ENCODE measurements around the gene NSUN6.
"Not testable (repeated sequence)": the region's sequence is repeated elsewhere in the genome, so short reads cannot be mapped to it uniquely, and the experiment has no call there.

The NSUN6 gene

GRCh38 chr10:18659125-18659818 is 7.9 kb upstream of the NSUN6 start, which contains the start of gene ARL5B:
Gene ARL5B (plus strand): TSS chr10:18659431. CDS start chr10:18659638, 207 bp downstream.
- FAIRE-seq = peak; percentile 89

DNA sequence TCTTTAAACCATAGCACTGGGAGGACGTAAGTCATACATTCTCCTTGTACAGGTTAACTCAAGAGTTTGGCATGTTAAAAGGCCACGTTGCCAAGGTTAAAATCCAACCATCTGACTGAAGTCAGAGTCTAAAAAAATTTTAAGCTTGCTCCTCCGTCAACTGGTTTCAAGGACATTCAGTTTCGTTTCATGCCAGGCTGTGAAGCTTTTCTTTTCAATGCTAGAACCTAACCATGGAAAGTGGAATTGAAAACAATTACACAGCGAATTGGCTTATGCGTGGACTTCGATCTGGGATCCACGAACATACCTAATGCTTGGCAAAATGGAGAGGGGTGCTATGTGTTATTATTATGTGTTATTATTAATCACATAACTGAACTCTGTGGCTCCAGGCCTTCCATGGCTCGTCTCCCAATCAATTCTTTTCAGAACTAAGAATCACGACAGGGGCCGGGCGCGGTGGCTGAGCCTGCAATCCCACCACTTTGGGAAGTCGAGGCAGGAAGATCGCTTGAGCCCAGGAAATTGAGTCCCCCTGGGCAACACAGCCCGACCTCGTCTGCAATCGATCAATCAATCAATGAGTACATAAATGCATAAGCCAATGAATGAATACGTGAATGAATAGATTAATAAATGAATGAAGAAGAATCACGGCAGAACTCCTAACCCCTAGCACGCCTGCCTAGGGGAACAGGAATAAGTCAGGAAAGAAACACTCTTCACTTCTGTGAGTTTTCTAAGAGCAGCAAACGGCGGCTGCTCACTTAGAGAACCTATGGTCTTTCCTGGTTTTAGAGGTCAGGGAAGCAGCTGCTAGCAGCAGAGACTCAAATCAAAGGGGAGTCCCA is 7.1 kb upstream of the NSUN6 start:
- no peak for FAIRE-seq

DNA sequence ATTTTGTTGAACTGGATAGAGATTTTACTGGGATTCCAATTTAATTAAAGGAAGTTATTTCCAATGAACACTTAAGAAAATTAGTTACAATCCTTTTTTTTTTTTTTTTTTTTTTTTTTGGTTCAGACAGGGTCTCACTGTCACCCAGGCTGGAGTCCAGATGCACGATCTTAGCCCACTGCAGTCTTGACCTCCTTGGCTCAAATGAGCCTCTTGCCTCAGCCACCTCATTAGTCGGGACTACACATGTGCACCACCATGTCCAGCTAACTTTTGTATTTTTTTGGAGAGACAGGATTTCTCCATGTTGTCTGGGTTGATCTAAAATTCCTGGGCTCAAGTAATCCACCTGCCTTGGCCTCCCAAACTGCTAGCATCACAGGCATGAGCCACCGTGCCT is 5.3 kb upstream of the NSUN6 start:
- FAIRE-seq = no peak

DNA sequence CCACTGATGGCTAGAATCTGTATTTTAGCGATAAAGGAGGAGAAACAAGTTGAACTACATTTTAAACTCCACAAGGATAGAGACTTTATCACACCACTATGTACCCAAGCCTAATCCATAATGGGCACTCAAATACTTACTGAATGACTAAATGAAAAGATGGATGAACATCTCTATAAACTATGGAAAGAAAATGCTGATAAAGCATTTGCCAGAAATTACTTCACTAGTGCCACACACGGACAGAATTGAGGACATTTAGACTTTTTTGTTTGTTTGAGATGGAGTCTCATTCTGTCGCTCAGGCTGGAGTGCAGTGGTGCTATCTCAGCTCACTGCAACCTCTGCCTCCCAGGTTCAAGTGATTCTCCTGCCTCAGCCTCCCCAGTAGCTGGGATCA is 1.7 kb upstream of the NSUN6 start:
- FAIRE-seq = no peak

DNA sequence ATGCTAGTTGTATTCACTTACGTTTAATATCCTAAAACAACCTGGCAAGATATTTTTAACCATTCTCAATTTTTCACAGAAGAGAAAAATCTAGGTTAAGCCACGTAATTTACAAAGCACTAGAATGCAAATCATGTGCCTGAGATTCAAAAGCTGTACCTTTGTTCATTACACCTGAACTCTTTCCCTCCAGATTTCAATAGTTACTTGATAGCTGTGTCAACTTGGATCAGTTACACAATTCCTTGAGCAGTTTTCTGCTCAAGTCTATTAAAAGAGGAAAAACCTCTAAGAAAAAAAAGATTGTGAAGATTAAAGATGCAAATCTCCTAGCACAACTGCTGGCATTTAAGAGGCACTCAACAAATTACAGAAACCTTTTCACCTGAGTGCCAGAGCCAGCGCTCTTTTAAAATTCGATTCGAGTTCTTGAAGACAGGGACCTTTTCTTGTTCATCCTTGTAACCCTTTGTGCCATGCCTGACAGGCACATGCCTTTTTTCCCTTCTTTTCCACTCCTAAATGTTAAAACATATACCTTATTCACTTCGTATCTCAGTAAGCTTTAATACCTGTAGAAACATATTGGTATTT is 886 bp downstream of the NSUN6 start:
- FAIRE-seq = no peak

DNA sequence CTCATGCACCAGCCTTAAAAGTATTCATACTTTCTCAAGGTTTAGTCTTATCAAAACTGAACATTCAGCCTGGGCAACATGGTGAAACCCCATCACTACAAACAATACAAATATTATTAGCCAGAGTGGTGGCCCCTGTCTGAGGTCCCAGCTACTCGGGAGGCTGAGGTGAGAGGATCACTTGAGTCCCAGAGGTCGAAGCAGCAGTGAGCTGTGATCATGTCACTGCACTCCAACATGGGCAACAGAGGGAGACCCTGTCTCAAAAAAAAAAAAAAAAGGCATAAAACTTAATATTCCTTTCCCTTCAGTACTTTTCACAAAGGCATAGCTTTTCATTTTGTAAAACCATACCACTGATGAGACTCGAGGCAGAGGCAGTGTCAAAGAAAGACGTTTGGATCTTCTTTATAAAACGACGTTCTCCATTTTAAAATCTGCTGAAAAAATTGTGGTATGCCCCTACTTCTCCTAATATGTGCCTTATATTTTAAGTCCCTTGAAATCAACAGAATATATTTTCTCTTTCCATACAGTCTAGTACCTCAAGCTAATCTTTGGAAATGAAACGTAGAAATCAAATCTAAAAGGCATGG is 1.9 kb downstream of the NSUN6 start:
- FAIRE-seq = no peak

DNA sequence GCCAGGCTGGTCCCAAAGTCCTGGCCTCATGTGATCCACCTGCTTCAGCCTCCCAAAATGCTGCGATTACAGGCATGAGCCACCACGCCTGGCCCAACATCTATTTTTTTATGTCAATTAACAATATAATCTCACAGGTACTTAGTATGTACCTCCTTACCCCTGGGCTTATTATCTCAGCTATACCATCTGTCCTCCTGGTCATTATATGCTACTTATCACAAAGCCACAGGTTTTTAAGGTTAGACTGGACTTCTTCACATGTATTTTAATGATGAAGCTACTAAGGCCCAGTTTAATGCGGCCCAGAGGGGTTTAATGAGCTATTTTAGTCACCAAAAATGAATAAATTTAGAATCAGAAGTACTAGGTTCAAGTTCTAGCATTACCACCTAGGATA is 3.4 kb downstream of the NSUN6 start:
- FAIRE-seq = no peak

DNA sequence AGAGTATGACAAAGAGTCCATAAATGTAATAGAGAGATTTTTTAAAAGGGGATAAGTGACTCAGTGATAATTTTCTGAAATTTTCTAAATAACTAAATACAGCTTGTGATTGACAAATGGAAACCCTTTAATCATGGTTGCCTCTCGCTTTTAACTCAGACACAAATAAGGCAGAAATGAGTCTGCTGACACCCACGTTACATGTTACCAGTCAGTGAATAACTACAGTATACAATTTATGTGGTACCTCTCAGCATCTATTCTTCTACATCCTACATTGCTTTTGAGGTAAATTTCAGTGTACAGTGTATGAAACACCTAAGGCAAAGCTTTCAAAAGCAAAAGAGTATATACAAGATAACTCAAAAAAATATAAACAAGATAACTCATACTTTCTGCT is 4.2 kb downstream of the NSUN6 start:
- no peak for FAIRE-seq

GRCh38 chr10:18639719-18640118 is 11.7 kb downstream of the NSUN6 start:
- FAIRE-seq = not testable (repeated sequence)

DNA sequence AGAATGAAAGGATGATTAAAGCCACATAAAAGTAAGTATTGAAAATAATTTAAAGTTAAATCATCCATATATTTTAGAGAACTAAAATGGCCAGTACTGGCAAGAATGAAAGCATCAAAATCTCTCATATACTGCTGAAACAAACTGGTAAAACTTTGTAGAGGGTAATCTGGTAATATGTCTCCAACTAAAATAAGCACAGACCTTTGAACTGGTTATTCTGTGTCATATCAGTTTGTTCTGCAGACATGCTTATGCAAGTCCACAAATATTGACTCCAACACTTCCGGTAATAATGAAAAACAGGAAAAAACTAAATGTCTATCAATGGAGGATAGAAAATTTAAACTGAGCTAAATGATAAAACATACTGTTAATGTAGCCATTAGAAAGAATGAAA is 14.0 kb downstream of the NSUN6 start:
- not testable (repeated sequence) for FAIRE-seq

- no peak for FAIRE-seq
Measured at GRCh38 chr10:18635995-18636394, 15.4 kb downstream of the NSUN6 start.

GRCh38 chr10:18632500-18632899 is 18.9 kb downstream of the NSUN6 start:
- not testable (repeated sequence) for FAIRE-seq

DNA sequence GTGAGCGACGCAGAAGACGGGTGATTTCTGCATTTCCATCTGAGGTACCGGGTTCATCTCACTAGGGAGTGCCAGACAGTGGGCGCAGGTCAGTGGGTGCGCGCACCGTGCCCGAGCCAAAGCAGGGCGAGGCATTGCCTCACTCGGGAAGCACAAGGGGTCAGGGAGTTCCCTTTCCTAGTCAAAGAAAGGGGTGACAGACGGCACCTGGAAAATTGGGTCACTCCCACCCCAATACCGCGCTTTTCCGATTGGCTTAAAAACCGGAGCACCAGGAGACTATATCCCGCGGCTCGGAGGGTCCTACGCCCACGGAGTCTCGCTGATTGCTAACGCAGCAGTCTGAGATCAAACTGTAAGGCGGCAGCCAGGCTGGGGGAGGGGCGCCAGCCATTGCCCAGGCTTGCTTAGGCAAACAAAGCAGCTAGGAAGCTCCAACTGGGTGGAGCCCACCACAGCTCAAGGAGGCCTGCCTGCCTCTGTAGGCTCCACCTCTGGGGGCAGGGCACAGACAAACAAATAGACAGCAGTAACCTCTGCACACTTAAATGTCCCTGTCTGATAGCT is 23.9 kb downstream of the NSUN6 start:
- FAIRE-seq = not testable (repeated sequence)

GRCh38 chr10:18625886-18626285 is 25.5 kb downstream of the NSUN6 start:
- no peak for FAIRE-seq

DNA sequence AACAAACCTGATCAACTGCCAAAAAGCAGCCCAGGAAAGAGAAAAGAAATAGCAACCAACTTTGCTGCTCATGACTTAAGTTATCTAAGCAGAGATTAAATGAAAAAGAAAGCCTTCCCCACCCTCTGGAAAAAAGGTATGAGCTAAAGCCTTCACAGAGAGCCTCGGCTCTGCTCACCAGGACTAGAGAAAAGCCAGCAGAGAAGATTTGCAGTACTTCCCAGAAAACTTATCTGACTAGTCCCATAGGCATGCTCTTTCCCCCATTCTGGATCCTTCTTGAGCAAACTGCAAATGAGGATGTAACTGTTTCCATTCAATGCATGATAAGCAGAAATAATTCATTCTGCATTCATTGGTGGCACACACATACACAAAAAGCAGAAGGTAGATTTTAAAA is 27.7 kb downstream of the NSUN6 start:
- FAIRE-seq = not testable (repeated sequence)

DNA sequence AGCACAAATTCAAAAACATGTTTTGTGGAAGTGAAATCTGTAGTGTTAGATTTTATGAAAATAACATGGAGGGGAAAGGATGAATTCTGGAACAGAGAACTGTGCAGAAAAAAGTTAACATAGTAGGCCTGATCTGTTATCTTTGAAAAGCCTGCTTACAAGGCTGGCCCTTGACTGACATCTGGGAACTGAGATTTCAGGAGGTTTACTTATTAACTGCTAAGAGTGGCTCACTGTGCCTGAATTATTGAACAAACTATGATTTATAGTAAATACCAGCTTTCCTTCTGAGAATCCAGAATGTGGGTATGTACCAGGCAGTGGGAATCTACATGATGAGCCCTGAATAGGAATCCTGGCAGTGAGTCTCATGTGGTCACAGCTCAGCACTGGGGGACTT is 30.5 kb downstream of the NSUN6 start:
- no peak for FAIRE-seq

- FAIRE-seq = no peak
Measured at GRCh38 chr10:18619016-18619415, 32.4 kb downstream of the NSUN6 start.

GRCh38 chr10:18616337-18616736 is 35.0 kb downstream of the NSUN6 start:
- no peak for FAIRE-seq

GRCh38 chr10:18615618-18616017 is 35.8 kb downstream of the NSUN6 start:
- no peak for FAIRE-seq

GRCh38 chr10:18611168-18611567 is 40.2 kb downstream of the NSUN6 start:
- no peak for FAIRE-seq

DNA sequence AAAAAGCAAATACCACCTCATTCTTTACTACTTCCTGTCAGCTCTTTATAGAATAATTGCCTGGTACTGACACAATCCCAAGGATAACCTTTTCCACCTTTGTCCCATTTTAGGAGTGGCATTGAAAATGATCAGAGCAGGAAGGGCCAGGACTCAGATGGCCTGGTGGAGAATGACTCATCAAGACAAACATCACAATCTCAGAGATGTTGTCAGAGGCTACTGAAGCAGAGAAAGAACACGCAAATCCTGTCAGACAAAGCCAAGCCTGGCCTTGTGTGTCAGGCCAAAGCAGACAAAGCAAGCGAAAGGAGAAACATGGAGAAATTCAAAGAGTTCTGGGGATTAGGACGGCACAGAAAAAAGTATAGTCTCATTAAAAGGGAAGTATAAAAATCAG is 40.9 kb downstream of the NSUN6 start:
- FAIRE-seq = no peak

DNA sequence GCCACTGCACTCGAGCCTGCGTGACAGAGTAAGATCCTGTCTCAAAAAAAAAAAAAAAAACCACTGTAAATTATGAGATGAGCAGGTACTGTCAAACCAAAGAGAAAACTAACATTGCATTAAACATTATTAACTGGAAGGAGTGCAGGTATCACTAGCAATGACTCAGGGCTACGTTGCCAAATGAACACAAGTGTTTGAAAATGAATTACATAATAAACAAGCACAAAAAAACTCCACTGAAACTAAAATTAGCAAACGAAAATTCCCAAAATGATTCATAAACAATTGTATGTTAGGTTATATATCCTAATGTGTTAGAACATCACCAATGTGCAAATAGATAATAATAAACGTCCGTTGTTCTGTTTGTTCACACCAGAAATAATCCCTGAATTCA is 42.8 kb downstream of the NSUN6 start:
- FAIRE-seq = no peak

Measured in A204.1 (cell line).